CD4-positive, alpha-beta T cell treated with Interleukin-15 for 1 hour (primary cell): Measurements from ENCODE around the gene YBX2.
"Not testable (repeated sequence)": the region's sequence is repeated elsewhere in the genome, so short reads cannot be mapped to it uniquely, and the experiment has no call there.

Experiments used
- DNase-seq: peaks from one replicate; pipeline ENCODE4 v3.0.0-alpha.2; 2020

YBX2 gene

DNA sequence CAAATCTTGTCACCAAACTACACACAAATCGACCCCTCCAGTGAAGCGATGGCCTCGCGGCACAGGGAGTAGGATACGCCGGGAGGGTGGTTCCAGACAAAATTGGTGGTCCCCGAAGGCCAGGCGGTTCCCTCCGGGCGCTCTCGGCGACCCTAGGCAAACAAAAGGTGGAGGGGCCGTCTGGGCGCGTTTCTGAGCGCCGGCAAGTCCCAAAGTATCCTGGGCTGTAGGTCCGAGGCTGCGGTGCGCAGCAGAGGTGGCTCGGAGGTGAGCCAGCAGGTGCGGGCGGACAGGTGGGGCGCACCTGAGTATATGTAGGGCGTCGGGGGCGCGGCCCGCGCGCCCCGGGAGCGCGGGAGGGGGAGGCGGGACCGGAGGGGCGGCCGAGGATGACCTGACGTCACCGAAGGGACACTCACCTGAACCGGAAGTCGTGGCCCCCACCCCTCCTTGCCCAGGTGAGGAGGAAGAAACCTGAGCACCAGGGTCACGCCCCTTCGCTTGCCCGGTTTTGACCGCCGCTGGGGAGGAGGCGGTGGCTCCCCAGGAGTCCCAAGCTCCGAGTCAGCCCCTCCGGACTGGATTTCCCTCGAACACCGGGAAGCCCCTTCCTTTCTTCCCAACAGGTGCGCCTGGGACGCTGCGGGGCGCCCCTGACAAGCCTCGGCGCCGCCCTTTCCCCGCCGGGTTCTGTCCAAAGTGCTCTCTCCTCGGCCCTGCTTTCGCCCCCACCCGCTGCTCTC, 32.1 kb downstream of the YBX2 start, which contains the start of gene CLDN7:
Gene CLDN7, minus strand, starts transcription at position 287 of the 743 bp plus-strand sequence. CDS start 435 bp downstream, outside the sequence.
- no peak for DNase-seq

DNA sequence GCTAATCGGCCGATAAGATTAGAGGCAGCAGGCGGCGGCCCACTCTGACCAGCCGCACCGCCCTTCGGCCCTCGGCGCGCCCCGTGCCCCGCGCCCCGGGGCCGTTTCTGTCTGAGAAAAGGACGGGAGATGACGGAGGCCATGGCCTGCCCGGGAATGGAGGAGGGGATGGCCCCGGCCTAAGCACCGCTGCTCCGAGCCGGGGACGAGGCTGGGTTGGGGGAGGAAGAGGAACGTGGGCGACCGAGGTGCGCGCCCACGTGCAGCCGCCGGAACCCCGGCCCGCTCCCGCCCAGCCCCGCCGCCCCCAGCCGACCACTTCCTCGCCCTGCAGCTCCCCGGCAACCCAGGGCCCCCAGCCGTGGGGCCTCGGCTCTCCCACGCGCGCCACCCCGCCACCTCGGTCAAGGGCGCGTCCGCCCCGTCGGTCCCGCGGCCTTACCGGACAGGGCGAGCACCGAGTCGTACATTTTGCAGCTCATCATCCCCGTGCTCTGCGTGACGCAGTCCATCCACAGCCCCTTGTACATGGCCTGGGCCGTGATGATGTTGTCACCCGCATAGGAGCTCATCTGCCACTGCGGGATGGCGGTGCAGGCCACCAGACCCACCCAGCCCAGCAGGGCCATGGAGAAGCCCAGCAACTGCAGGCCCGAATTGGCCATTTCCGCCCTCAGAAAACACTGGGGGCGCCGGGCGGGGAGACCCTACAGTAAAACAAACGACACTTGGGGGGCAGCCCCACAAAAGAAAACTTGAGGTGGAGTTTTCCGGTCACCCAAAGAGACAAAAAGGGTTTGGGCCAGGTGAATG, 32.9 kb downstream of the YBX2 start:
- peak; percentile 26 for DNase-seq

DNA sequence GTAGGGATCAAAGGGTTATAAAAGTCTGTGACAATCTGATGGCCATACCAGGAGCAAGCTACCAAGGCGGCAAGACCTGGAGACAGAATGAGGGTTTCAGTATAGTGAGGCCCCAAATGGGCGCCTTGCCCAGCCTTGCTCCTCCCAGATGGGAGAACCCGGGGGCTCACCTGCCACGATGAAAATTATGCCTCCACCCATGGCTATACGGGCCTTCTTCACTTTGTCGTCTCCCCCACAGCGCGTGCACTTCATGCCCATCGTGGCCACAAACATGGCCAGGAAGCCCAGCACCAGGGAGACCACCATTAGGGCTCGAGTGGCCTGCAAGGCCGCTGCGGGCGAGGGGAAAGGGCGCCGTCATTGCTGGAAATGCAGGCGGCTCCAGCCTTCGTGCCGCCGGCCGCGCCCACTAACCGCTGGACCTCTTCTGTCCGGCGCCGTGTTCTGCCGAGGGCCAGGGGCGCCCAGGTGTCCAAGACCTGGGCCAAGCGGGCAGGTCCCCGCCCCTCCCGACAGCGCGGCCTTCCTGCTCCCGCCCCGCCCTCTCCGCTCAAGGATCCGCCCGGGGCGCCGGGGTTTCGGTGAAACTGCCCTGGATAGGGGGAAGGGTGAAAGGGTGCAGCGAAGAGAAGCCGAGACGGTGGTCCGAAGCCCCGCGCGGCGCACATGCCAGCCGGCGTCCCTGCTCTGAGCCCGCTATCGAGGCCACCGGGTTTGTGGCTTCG, 33.6 kb downstream of the YBX2 start:
- peak; percentile 15 for DNase-seq

DNA sequence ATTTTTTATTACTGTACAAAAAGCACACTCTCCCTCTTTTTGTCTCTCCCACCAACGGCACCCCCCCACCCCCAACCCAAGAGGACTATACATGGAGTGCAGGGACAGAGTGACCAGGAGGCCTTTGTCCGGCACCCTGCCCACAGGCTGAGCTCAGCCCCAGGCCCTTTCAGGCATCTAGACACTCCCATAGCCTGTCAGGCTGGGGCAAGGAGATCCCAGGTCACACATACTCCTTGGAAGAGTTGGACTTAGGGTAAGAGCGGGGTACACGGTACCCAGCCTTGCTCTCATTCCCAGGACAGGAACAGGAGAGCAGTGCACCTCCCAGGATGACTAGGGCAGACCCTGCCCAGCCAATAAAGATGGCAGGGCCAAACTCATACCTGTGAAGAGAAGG, 34.3 kb downstream of the YBX2 start:
- peak; percentile 10 for DNase-seq

DNA sequence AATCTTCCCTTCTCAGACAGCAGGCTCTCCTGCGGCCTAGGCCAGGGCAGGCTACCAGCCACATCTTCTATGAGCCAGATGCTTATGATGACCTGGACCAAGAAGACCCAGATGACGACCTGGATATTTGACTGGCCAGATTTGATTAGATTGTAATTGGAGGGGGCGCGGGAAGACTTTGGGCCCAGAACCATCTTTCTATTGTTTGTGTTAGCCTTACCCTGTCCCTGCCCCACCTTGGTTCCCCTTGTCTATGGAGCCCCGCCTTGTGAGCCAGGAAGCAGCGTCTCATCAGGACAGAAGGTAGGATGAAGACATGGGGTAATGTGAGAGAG, 34.9 kb downstream of the YBX2 start:
- peak; percentile 2 for DNase-seq

DNA sequence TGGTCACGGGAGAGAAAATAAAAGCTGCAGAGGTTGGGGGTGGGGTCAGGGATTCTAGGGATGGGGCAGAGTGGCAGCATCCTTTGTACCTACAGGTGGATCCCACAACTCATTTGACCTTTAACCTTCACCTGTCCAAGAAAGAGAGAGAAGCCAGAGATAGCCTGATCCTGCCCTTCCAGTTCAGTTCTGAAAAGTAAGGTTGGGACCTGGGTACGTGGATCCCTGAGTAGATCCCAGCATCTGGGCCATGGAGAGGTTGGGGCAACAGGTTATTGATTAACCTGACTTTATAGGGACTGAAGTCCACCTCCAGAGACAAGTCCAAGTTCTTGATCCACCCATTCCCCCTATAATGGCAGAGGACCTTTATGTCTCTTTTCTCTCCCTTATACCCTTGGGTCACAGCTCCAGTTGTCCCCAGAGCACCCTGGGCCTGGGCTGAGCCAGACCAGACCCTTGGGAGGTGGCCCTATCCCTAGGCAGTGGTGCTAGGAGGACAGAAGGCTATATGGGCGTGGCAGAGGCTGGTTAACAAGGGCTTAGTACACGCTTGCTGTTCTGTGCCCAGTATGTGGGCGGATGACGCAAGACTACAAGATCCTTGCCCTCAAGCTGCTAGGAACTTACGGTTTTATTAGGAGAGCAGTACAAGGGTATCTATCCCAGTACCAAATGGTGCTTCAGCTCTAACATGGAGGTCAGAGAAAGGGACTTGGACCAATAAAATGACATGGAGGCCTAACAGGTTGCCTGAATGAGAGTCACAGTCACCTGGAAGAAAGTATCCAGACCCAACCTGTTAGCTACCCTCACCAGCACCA, 35.5 kb downstream of the YBX2 start:
- DNase-seq = peak; percentile 15

DNA sequence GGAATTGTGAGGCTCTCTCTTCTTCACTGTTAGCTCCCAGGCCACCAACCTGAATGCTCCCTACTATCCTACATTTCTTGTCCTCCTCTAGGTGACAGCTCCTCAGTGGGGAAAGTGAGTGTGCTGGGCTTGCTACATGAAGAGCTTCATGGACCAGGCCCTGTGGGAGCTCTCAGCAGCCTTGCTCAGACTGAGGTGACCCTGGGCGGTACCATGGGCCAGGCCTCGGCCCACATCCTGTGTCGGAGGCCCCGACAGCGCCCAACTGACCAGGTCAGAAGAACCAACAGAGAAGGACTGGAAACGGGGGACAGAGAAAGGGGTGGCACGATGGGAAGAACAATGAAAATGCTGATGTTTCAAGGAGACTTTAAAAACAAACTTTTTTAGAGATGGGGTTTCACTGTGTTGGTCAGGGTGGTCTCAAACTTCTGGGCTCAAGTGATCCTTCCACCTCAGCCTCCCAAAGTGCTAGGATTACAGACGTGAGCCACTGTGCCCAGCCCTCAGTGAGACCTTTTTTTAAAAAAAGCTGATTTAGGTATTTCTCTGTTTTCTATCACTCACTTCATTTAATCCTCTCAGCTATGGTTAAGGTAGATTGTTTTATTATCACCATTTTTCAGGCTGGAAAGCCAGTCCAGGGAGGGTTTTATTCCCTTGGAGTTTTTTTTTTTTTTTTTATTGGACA, 37.5 kb downstream of the YBX2 start:
- DNase-seq = no peak

DNA sequence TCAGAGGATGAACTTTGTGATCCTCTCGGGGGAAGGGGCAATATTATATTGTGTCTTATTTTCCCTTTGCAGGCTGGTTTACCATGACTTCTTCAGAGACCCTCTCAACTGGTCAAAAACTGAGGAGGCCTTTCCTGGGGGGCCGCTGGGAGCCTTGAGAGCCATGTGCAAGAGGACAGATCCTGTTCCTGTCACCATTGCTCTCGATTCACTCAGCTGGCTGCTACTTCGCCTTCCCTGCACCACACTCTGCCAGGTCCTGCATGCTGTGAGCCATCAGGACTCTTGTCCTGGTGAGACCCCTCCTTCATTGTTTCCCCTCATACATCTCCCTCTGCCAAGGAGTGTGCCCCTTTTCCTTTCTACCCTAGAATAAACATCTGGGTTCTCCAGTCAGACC, 39.9 kb downstream of the YBX2 start:
- no peak for DNase-seq

DNA sequence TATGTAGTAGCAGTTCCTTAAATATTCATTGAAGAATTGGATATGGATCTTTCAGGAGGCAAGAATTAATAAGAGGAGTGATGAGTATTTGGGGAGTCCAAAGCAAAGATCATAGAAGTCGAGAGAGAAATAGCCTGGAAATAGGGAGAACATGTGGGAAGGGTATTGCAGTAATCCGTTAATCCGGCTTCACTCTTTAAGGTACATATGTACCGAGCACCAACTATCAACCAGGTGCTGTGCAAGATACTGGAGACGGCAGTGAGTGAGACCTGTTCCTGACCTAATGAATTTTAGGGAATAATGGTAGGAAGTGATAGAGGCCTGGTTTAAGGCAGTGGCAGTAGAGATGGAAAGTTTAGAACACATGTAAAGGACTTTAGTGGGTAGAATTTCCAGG, 41.4 kb downstream of the YBX2 start:
- DNase-seq = no peak

DNA sequence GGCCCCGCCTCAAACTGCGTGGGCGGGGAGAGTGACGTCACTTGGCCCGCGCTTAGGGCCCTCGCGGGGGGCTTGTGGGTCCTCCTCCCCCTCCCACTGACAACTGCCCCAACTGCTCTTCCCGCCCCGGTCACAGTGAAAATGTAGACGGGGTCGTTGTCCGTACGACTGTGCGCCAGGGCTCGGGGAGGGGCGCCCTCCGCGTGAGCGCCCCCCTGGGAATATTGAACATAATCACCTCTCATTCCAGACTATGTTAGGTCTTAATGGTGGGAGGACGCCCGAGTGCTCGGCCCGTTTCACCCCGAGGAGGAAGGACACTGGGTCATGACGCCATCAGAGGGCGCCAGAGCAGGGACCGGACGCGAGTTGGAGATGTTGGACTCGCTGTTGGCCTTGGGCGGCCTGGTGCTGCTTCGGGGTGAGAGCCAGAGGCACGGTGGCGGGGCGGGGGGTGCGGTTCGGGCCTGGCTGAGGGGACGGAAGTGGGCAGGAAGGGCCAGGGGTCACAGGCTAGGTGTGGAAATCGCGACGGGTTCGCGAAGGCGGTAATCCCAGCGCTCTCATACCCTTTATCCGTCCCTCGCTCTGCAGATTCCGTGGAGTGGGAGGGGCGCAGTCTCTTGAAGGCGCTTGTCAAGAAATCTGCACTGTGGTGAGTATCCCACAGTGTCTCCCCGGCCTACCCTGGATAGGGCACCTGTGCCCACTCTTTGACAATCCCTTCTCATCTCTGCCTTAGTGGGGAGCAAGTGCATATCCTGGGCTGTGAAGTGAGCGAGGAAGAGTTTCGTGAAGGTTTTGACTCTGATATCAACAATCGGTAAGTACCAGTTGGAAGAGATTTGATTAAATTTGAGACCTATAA, 42.0 kb downstream of the YBX2 start, which contains the start of gene ELP5:
Gene ELP5, plus strand, starts transcription at position 40 of the 868 bp plus-strand sequence. Its CDS starts 336 bp downstream, at position 376.
- peak; percentile 91 for DNase-seq

DNA sequence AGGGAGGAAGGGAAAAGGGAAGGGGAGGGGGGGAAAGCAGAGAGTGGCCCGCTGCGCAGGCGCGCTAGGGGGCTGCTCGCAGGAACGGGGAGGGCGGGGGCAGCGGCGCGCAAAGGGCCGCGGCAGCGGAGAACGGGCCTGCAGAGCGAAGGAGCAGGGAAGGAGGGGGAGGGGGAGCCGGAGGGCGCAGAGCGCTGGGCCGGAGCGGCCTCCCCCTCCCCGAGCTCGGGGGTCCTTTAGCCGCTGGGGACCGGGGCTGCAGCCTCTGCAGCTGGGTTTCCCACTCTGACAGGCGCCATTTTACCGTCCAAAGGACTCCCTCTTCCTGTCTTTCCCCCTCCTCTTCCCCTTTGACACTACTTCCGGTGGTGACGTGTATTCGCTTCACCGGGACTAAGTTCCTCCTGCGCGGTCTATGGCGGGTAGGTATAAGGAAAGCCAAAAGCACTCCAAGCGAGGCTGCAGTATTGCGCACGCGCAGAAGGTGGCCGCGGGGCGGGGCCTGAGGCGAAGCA, 42.7 kb downstream of the YBX2 start, which contains the start of gene CTDNEP1:
Gene CTDNEP1, minus strand, starts transcription at position 74 of the 515 bp plus-strand sequence. CDS start 438 bp downstream, outside the sequence.
- DNase-seq = peak; percentile 99

DNA sequence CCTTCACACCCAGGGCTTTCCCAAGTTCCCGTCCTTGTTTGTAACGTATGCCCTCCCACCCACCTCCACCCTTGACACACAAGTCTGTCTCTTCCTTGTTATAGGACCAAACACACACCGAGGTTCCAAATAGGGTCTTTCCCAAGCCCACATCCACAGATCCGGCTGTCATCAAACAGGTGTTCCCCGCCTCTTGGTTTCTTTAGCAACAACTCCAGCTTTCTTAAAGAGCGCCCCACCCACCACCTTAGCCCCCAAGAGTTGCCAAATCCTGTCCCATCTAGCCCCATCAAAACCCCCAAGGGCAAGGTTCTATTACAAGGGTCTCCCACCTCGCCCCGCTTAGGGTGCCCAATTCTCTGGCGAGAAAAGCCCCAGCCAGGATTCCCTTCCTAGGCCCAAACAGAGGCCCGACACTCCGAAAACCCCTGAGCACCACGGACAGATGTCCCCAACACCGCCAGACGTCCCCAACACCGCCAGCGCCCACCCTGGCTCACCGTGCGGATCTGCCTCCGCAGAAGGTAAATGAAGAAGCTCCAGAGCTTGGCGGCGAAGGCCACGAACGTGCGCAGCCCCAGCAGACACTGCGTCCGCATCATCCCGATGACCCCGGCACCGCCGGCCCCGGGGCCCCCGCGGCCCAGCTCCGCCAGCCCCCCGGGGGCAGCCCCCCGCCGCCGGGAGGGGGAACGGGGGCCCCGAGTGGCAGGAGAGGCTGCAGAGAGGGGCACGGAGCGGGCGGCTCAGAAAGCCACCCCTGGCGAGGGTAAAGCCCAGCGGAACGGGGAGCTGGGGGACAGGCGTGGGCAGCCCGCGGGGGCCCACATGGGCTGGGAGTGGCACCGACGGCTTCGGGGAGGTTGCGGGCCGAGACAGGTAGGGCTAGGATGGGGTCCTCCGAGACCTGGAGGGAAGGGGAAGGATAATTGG, 43.5 kb downstream of the YBX2 start:
- DNase-seq = peak; percentile 67

DNA sequence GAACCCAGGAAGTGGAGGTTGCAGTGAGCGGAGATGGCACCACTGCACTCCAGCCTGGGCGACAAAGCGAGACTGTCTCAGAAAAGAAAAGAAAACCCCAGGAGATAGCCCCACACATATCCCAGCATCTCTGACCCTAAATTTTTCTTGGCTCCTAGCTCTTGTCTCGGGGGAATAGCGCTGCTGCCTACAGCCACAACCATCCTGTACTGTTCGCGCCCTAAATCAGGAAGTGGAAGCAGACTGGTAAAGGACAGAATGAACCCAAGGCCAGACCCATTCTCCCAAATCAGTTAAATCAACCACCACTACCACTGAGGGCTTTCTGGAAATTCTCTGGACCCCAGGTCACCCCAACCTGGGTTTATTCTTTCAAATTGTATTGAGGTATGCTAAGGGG, 44.6 kb downstream of the YBX2 start:
- DNase-seq = no peak

DNA sequence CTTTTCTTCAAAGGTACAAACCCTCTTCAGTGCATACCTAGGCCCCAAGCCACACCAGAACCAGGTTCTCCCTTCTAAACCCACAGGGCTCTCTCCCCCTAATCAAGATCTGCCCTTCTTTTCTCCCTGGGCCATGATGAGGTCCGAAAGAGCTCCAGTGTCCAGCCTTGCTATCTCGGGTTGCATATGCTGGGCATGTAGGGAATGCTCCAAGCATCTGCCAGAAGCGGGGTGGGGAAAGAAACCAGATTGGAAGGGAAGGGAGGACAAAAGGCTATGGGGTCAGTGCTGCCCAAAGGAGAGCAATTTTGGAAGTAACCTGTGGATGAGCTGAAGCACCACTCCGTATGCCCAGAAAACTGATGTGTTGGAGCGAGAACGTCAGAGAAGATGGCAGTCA, 45.2 kb downstream of the YBX2 start:
- no peak for DNase-seq

DNA sequence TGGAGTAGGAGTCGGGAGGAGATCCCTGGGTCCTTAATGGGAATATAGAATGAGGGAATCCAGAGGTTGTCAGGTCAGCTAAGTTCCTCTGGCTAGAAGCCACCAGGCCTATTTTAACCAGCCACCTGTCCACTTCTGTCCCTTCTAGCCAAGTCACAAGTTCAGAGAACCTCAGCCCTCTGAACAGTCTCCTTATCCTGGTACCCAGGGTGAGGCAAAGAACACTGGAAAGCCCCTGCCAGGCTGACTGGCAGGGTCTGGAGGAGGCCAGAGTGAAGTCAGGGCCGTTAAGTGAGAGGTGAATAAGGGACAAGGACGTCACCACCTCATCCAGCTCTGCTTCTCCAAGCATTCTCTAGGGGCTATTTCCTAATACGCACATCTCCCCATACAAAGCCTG, 45.6 kb downstream of the YBX2 start:
- no peak for DNase-seq

DNA sequence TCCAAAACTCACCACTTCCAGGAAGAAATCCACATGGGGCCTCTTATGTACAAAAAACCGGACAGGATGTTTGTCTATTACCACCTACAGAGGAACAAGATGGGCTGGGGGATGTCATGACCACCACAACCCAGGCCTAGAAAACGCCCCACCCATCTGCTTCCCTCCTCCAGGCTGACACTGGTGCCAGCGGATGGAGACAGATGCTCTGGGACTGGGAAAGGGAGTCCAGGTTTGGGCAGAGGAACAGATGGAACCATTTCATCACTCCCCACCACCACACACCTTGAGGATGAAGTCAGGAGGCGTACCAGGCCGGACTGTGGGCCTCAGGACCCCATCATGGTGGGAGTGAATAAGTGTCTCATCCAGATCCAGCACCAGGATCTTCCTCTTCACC, 47.7 kb downstream of the YBX2 start:
- no peak for DNase-seq

DNA sequence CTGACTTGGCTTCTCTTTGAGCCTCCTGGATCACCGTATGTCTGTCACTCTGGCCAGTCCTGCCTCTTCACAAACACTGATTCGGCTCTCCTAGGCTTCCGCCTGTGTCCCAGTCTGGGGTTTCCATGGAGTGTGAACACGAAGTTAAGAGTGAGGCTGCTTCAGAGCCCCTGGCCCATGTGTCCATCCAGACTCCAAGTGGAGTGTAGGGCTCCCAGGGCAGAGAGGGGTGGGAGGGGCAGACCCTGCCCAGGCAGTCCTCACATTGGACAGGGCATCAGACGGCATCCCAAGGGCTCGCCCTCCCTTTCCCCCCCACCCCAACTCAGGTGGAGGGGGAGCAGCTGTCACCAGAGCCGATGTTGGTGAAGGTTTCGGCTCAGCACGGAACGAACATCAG, 50.6 kb downstream of the YBX2 start:
- DNase-seq = not testable (repeated sequence)

DNA sequence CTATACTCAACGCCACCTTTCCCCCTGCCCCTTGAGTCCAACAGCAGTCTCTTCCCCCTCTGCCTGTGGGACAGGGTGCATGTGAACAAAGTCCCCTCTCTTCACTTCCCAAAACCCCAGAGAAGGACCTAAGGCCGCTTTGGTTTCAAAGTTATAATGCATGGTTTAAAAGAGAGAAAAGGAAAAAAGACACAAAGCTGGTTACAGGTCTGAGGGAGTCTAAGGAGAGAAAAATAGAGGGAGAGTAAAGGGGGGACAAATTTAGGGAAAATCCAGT, 51.0 kb downstream of the YBX2 start:
- DNase-seq = no peak

DNA sequence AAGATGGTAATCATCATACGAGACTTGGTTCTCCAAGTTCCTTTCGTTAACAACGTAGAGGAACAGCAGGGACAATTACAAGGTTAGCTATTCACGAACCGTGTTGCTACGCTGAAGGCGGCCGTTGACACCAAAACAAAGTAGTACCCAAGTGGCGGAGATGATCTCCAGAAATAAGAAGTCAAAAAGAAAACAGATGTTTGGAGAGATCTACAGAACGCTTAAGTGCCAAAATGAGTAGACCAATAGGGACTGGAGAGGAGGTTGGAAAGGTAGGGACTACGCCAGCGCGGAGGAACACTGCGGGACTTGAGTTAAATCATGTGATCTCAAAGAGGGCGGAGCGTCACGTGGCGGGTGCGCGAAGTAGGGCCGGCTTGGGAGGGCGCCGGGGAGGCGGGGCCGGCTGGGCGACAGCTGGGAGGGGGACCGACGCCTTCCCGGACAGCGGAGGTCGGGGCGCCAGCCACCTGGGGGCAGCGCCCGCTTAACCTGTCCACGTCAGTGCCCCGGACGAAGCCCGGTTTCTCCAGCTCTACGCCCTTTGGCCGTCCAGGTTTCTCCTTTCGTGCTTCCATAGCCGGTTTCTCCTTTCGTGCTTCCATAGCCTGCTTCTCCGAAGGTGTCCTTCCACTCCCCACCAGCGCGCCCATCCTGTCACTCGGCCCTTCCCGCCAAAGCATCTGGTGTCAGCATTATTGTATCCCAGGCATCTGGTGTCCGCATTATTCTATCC, 51.6 kb downstream of the YBX2 start:
- DNase-seq = peak; percentile 93
